Measurements from ENCODE around the gene SHE.

DNA sequence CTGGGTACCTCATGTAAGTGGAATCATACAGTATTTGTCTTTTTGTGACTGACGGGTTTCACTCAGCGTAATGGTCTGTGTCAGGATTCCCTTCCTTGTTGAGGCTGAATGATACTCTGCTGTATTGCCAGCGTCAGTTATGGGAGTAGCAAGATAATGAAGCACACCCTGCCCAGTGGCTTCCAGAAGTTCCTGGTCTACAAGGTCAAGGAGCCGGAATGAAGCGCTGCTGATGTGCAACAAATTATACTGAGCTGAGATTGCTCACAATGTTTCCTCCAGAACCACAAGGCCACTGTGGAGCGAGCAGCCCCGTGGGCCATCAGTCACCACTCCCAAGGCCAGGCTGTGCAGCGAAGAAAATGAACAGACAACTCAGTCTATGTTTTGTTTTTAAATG lies 24.2 kb downstream of the SHE start:
- TF ChIP-seq, protein P1, sequence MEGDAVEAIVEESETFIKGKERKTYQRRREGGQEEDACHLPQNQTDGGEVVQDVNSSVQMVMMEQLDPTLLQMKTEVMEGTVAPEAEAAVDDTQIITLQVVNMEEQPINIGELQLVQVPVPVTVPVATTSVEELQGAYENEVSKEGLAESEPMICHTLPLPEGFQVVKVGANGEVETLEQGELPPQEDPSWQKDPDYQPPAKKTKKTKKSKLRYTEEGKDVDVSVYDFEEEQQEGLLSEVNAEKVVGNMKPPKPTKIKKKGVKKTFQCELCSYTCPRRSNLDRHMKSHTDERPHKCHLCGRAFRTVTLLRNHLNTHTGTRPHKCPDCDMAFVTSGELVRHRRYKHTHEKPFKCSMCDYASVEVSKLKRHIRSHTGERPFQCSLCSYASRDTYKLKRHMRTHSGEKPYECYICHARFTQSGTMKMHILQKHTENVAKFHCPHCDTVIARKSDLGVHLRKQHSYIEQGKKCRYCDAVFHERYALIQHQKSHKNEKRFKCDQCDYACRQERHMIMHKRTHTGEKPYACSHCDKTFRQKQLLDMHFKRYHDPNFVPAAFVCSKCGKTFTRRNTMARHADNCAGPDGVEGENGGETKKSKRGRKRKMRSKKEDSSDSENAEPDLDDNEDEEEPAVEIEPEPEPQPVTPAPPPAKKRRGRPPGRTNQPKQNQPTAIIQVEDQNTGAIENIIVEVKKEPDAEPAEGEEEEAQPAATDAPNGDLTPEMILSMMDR (IDR thresholded peaks at IDR 0.05), result no peak
- TF ChIP-seq POLR2A (IDR thresholded peaks at IDR 0.05) (no peak), EP300 (IDR thresholded peaks at IDR 0.05) (no peak)
